ENCODE measurements around the gene CLVS2.

- no peak for TF ChIP-seq POLR2A (IDR thresholded peaks at IDR 0.05)
- no peak for TF ChIP-seq CTCF (IDR thresholded peaks at IDR 0.05)
Measured at GRCh38 chr6:122956376-122956775, 39.7 kb upstream of the CLVS2 start.
